ENCODE results near the gene NKX6-2.
"Not testable (repeated sequence)": the region's sequence is repeated elsewhere in the genome, so short reads cannot be mapped to it uniquely, and the experiment has no call there.

NKX6-2 gene

GRCh38 chr10:132752961-132753360 is 33.0 kb downstream of the NKX6-2 start:
- peaks cover 19% of the 10 kb centered on the region for H3K36me3 Mint-ChIP-seq
- H3K27me3 Mint-ChIP-seq, result no peaks in the 10 kb centered on the region
- H3K4me1 Mint-ChIP-seq, result no peaks in the 10 kb centered on the region
- CTCF ChIA-PET, result no interaction called here
- peaks cover 14% of the 10 kb centered on the region for H3K9me3 Mint-ChIP-seq
- no peak for DNase-seq
- H3K4me3 Mint-ChIP-seq, result no peak overlapping the region
- no peak overlapping the region for H3K27ac Mint-ChIP-seq

GRCh38 chr10:132752378-132752777 is 33.6 kb downstream of the NKX6-2 start:
- no peaks in the 10 kb centered on the region for H3K4me1 Mint-ChIP-seq
- no peak overlapping the region for H3K4me3 Mint-ChIP-seq
- no peak overlapping the region for H3K27ac Mint-ChIP-seq
- CTCF ChIA-PET, result no interaction called here
- no peak for DNase-seq
- peaks cover 14% of the 10 kb centered on the region for H3K9me3 Mint-ChIP-seq
- peaks cover 19% of the 10 kb centered on the region for H3K36me3 Mint-ChIP-seq
- H3K27me3 Mint-ChIP-seq, result no peaks in the 10 kb centered on the region

GRCh38 chr10:132750936-132751335 is 35.0 kb downstream of the NKX6-2 start:
- Mint-ChIP-seq H3K9me3 (peaks cover 9% of the 10 kb centered on the region), H3K27me3 (no peaks in the 10 kb centered on the region), H3K36me3 (peaks cover 12% of the 10 kb centered on the region), H3K4me1 (no peaks in the 10 kb centered on the region), H3K27ac (no peak overlapping the region), H3K4me3 (no peak overlapping the region)
- CTCF ChIA-PET, result no interaction called here
- no peak for DNase-seq

GRCh38 chr10:132749371-132749795 is 36.6 kb downstream of the NKX6-2 start:
- peaks cover 2% of the 10 kb centered on the region for H3K36me3 Mint-ChIP-seq

GRCh38 chr10:132748545-132749370 is 37.2 kb downstream of the NKX6-2 start:
- CTCF ChIA-PET, result no interaction called here
- no peak for DNase-seq
- Mint-ChIP-seq H3K9me3 (no peaks in the 10 kb centered on the region), H3K36me3 (peaks cover 2% of the 10 kb centered on the region), H3K27ac (no peak overlapping the region), H3K27me3 (no peaks in the 10 kb centered on the region), H3K4me1 (no peaks in the 10 kb centered on the region), H3K4me3 (no peak overlapping the region)

More at GRCh38 chr10:132749371-132749795, 36.6 kb downstream of the NKX6-2 start:
- Mint-ChIP-seq H3K27ac (no peak overlapping the region), H3K27me3 (no peaks in the 10 kb centered on the region), H3K4me3 (no peak overlapping the region), H3K4me1 (no peaks in the 10 kb centered on the region), H3K9me3 (no peaks in the 10 kb centered on the region)
- DNase-seq, result no peak
- CTCF ChIA-PET, result no interaction called here

- no peaks in the 10 kb centered on the region for H3K4me1 Mint-ChIP-seq
- H3K27me3 Mint-ChIP-seq, result no peaks in the 10 kb centered on the region
- H3K9me3 Mint-ChIP-seq, result no peaks in the 10 kb centered on the region
- DNase-seq, result no peak
- no peak overlapping the region for H3K4me3 Mint-ChIP-seq
- H3K36me3 Mint-ChIP-seq, result no peaks in the 10 kb centered on the region
- CTCF ChIA-PET, result no interaction called here
- H3K27ac Mint-ChIP-seq, result no peak overlapping the region
Measured at GRCh38 chr10:132748135-132748534, 37.8 kb downstream of the NKX6-2 start.

GRCh38 chr10:132746801-132747625 is 38.9 kb downstream of the NKX6-2 start:
- Mint-ChIP-seq H3K9me3 (no peaks in the 10 kb centered on the region), H3K4me3 (no peak overlapping the region), H3K36me3 (no peaks in the 10 kb centered on the region), H3K4me1 (no peaks in the 10 kb centered on the region), H3K27me3 (no peaks in the 10 kb centered on the region), H3K27ac (no peak overlapping the region)
- CTCF ChIA-PET, result no interaction called here
- DNase-seq, result no peak

GRCh38 chr10:132746386-132746785 is 39.6 kb downstream of the NKX6-2 start:
- Mint-ChIP-seq H3K27ac (no peak overlapping the region), H3K36me3 (no peaks in the 10 kb centered on the region), H3K27me3 (no peaks in the 10 kb centered on the region), H3K4me1 (no peaks in the 10 kb centered on the region), H3K9me3 (no peaks in the 10 kb centered on the region), H3K4me3 (no peak overlapping the region)
- no peak for DNase-seq
- CTCF ChIA-PET, result no interaction called here

GRCh38 chr10:132745971-132746370 is 40.0 kb downstream of the NKX6-2 start:
- no peak for DNase-seq
- no peak overlapping the region for H3K4me3 Mint-ChIP-seq
- CTCF ChIA-PET, result interaction anchor here (0.6 kb wide), 1 partner anchor 10 kb away, joined by 3 read pairs; no protein-coding TSS in a partner anchor
- H3K36me3 Mint-ChIP-seq, result no peaks in the 10 kb centered on the region
- H3K27ac Mint-ChIP-seq, result no peak overlapping the region
- no peaks in the 10 kb centered on the region for H3K4me1 Mint-ChIP-seq
- H3K27me3 Mint-ChIP-seq, result no peaks in the 10 kb centered on the region
- H3K9me3 Mint-ChIP-seq, result no peaks in the 10 kb centered on the region

GRCh38 chr10:132745511-132745910 is 40.4 kb downstream of the NKX6-2 start:
- no peaks in the 10 kb centered on the region for H3K36me3 Mint-ChIP-seq
- no peaks in the 10 kb centered on the region for H3K9me3 Mint-ChIP-seq
- H3K27me3 Mint-ChIP-seq, result no peaks in the 10 kb centered on the region
- CTCF ChIA-PET, result interaction anchor here (0.6 kb wide), 1 partner anchor 10 kb away, joined by 3 read pairs; no protein-coding TSS in a partner anchor
- no peak for DNase-seq
- H3K4me3 Mint-ChIP-seq, result no peak overlapping the region
- no peak overlapping the region for H3K27ac Mint-ChIP-seq
- no peaks in the 10 kb centered on the region for H3K4me1 Mint-ChIP-seq

GRCh38 chr10:132744839-132745238 is 41.1 kb downstream of the NKX6-2 start:
- H3K4me3 Mint-ChIP-seq, result no peak overlapping the region
- no peaks in the 10 kb centered on the region for H3K36me3 Mint-ChIP-seq
- DNase-seq, result no peak
- H3K27me3 Mint-ChIP-seq, result no peaks in the 10 kb centered on the region
- no peaks in the 10 kb centered on the region for H3K4me1 Mint-ChIP-seq
- no peaks in the 10 kb centered on the region for H3K9me3 Mint-ChIP-seq
- H3K27ac Mint-ChIP-seq, result no peak overlapping the region
- CTCF ChIA-PET, result no interaction called here

GRCh38 chr10:132743925-132744490 is 41.9 kb downstream of the NKX6-2 start:
- DNase-seq, result no peak
- no peaks in the 10 kb centered on the region for H3K27me3 Mint-ChIP-seq
- no peak overlapping the region for H3K27ac Mint-ChIP-seq
- CTCF ChIA-PET, result no interaction called here
- H3K4me3 Mint-ChIP-seq, result no peak overlapping the region
- H3K9me3 Mint-ChIP-seq, result no peaks in the 10 kb centered on the region
- H3K36me3 Mint-ChIP-seq, result no peaks in the 10 kb centered on the region
- H3K4me1 Mint-ChIP-seq, result no peaks in the 10 kb centered on the region

- H3K9me3 Mint-ChIP-seq, H3K27me3 Mint-ChIP-seq, CTCF ChIA-PET, H3K4me3 Mint-ChIP-seq, H3K27ac Mint-ChIP-seq, H3K4me1 Mint-ChIP-seq, H3K36me3 Mint-ChIP-seq, DNase-seq: not testable (repeated sequence)
Measured at GRCh38 chr10:132743196-132743924, 42.6 kb downstream of the NKX6-2 start.

- Mint-ChIP-seq H3K4me3 (no peak overlapping the region), H3K9me3 (no peaks in the 10 kb centered on the region), H3K27ac (no peak overlapping the region), H3K4me1 (no peaks in the 10 kb centered on the region), H3K27me3 (no peaks in the 10 kb centered on the region), H3K36me3 (no peaks in the 10 kb centered on the region)
- CTCF ChIA-PET, result no interaction called here
- no peak for DNase-seq
Measured at GRCh38 chr10:132742837-132743194, 43.1 kb downstream of the NKX6-2 start.

All from activated naive CD4-positive, alpha-beta T cell treated with anti-CD3 and anti-CD28 coated beads, Interleukin-2, amount 10 ng/mL, durations not matched to agents 7 days and 5 days (primary cell).